GM12875 (cell line): ENCODE data around the gene FLYWCH1.
"Not testable (repeated sequence)": the region's sequence is repeated elsewhere in the genome, so short reads cannot be mapped to it uniquely, and the experiment has no call there.

Experiments
- H3K4me3 ChIP-seq: one replicate; pipeline ENCODE4 v1.5.1; 2011; ENCODE audit warnings: low read depth, low read length, control low read depth
- CTCF ChIP-seq: IDR thresholded peaks from 2 replicates; pipeline ENCODE4 v1.5.1; 2011; ENCODE audit warnings: low read depth, mild to moderate bottlenecking, control low read depth, inconsistent platforms, low read length, moderate library complexity, borderline replicate concordance; ENCODE audit not compliant: insufficient read depth

FLYWCH1 gene

GRCh38 chr16:2928796-2929195, 17.1 kb downstream of the FLYWCH1 start:
- TF ChIP-seq CTCF, result no peak
- H3K4me3 ChIP-seq, result no peak overlapping the region

- TF ChIP-seq CTCF, result no peak
- no peak overlapping the region for H3K4me3 ChIP-seq
Measured at GRCh38 chr16:2929693-2930092, 18.0 kb downstream of the FLYWCH1 start.

GRCh38 chr16:2930236-2930635, 18.5 kb downstream of the FLYWCH1 start:
- no peak overlapping the region for H3K4me3 ChIP-seq
- no peak for TF ChIP-seq CTCF

GRCh38 chr16:2931231-2931914, 19.6 kb downstream of the FLYWCH1 start:
- not testable (repeated sequence) for H3K4me3 ChIP-seq

- no peak overlapping the region for H3K4me3 ChIP-seq
- no peak for TF ChIP-seq CTCF
Measured at GRCh38 chr16:2933136-2933535, 21.4 kb downstream of the FLYWCH1 start.

- H3K4me3 ChIP-seq, result no peak overlapping the region
- no peak for TF ChIP-seq CTCF
Measured at GRCh38 chr16:2933701-2934100, 22.0 kb downstream of the FLYWCH1 start.

GRCh38 chr16:2934450-2934849, 22.7 kb downstream of the FLYWCH1 start:
- H3K4me3 ChIP-seq, result no peak overlapping the region
- no peak for TF ChIP-seq CTCF

GRCh38 chr16:2936436-2937011, 24.8 kb downstream of the FLYWCH1 start:
- H3K4me3 ChIP-seq, result no peak overlapping the region
- TF ChIP-seq CTCF, result no peak
